GM19452 (cell line): ENCODE data around the gene EFL1.
"Not testable (repeated sequence)": the region's sequence is repeated elsewhere in the genome, so short reads cannot be mapped to it uniquely, and the experiment has no call there.

ENCODE experiments used
- ATAC-seq: cut with Tn5 transposase; IDR thresholded peaks from one replicate; pipeline ENCODE4 v1.9.1; 2021; ENCODE audit not compliant: unreplicated experiment

The EFL1 gene

GRCh38 chr15:82197733-82198594 lies 64.6 kb downstream of the EFL1 start:
- peak; percentile 90 for ATAC-seq

- ATAC-seq, result no peak
These were observed 66.2 kb downstream of the EFL1 start for GRCh38 chr15:82196353-82196752.

GRCh38 chr15:82195818-82196217 lies 66.7 kb downstream of the EFL1 start:
- ATAC-seq, result not testable (repeated sequence)

- ATAC-seq, result not testable (repeated sequence)
These were observed 68.0 kb downstream of the EFL1 start for GRCh38 chr15:82194488-82194887.

- ATAC-seq, result not testable (repeated sequence)
These were observed 69.1 kb downstream of the EFL1 start for GRCh38 chr15:82193435-82193834.

- not testable (repeated sequence) for ATAC-seq
These were observed 70.1 kb downstream of the EFL1 start for GRCh38 chr15:82192394-82192793.

GRCh38 chr15:82186719-82187406 lies 75.7 kb downstream of the EFL1 start:
- peak; percentile 85 for ATAC-seq

GRCh38 chr15:82186161-82186560 lies 76.4 kb downstream of the EFL1 start:
- ATAC-seq, result no peak

GRCh38 chr15:82184776-82185175 lies 77.8 kb downstream of the EFL1 start:
- ATAC-seq, result no peak

GRCh38 chr15:82184355-82184754 lies 78.2 kb downstream of the EFL1 start:
- no peak for ATAC-seq

GRCh38 chr15:82183121-82184031 lies 79.2 kb downstream of the EFL1 start:
- no peak for ATAC-seq

GRCh38 chr15:82181371-82181770 lies 81.2 kb downstream of the EFL1 start:
- ATAC-seq, result no peak

GRCh38 chr15:82178061-82178460 lies 84.5 kb downstream of the EFL1 start:
- no peak for ATAC-seq

GRCh38 chr15:82177291-82178010 lies 85.1 kb downstream of the EFL1 start:
- no peak for ATAC-seq

GRCh38 chr15:82176542-82176941 lies 86.0 kb downstream of the EFL1 start:
- ATAC-seq, result no peak

GRCh38 chr15:82174471-82175235 lies 87.9 kb downstream of the EFL1 start:
- no peak for ATAC-seq

- ATAC-seq, result no peak
These were observed 89.4 kb downstream of the EFL1 start for GRCh38 chr15:82173108-82173507.

GRCh38 chr15:82172506-82172905 lies 90.0 kb downstream of the EFL1 start:
- ATAC-seq, result no peak

GRCh38 chr15:82168757-82169156 lies 93.8 kb downstream of the EFL1 start:
- no peak for ATAC-seq

- no peak for ATAC-seq
These were observed 94.2 kb downstream of the EFL1 start for GRCh38 chr15:82168296-82168695.
